ENCODE measurements around the gene SLC25A1.

SLC25A1 gene

DNA sequence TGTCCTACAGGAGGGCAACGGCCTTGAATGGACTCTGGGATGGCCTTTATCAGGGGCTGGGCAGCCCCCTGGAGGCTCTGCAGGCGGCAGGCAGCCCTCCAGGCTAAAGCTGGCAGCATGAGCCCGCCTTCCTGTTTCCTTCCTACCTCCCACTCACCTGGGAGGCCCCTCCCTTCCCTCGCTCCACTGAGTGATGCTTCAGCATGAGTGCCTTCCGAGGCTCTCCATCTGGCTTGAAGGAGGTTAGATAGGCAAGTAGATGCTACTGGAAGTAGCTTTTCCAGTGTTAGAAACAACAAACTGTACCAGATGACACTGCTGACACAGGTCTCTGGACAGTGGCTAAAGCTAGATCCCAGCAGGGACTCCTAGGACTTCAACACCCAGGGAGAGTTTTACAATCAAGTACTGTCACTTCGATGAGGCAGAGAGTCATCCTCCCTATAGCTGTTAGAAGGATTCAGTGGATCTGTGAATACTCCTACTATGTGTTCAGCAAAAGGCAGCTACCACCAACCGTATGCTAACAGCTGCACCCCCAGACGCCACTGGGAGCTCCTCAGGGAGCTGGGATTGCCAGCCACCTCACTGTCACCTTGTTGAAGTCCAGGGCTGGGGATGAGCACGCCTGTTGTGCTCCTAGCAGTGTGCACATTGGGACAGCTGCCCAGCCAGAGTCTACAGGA, 4.1 kb upstream of the SLC25A1 start:
- TF ChIP-seq, protein P1, sequence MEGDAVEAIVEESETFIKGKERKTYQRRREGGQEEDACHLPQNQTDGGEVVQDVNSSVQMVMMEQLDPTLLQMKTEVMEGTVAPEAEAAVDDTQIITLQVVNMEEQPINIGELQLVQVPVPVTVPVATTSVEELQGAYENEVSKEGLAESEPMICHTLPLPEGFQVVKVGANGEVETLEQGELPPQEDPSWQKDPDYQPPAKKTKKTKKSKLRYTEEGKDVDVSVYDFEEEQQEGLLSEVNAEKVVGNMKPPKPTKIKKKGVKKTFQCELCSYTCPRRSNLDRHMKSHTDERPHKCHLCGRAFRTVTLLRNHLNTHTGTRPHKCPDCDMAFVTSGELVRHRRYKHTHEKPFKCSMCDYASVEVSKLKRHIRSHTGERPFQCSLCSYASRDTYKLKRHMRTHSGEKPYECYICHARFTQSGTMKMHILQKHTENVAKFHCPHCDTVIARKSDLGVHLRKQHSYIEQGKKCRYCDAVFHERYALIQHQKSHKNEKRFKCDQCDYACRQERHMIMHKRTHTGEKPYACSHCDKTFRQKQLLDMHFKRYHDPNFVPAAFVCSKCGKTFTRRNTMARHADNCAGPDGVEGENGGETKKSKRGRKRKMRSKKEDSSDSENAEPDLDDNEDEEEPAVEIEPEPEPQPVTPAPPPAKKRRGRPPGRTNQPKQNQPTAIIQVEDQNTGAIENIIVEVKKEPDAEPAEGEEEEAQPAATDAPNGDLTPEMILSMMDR (IDR thresholded peaks at IDR 0.05; ENCODE audit: low read depth, low read length) = no peak
- H3K4me3 ChIP-seq (replicated peaks in 1 of 2; ENCODE audit: low read depth in 2 of 2, low read length in 2 of 2) = no peak overlapping the region
- no peak for DNase-seq (ENCODE audit: low read depth in 2 of 2)

DNA sequence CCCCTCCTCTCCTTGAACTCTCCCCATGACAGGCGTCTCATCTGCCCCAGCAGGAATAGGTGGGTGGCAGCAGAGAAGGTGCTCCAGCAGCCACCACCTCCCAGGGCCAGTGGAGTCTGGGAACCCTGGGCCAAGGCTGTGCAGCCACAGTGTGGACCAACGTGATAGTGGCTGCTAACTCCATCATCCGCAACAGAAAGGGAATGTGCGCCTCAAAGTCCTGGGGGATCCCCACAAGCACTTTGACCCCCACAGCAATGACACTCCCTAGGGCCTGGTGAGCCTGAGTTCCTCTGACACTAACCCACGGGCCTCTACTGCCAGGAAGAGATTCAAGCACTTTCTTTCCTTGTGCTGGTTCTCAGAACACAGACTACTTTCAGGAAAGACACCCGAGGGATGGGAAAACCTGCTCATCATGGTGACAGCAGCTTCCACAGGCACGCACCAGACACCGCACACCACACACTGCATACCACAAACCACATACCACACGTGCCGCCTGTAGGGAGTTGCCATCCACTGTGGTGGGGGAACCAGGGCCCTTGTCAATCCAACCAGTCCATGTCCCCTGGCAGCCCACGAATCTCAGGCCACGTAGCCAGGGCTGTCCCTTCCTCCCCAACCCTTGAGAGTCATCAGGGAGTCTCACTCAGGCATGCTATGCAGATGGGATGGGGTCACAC, 3.4 kb upstream of the SLC25A1 start:
- no peak for DNase-seq (ENCODE audit: low read depth in 2 of 2)
- TF ChIP-seq, protein P1 (IDR thresholded peaks at IDR 0.05; ENCODE audit: low read depth, low read length) = no peak
- no peak overlapping the region for H3K4me3 ChIP-seq (replicated peaks in 1 of 2; ENCODE audit: low read depth in 2 of 2, low read length in 2 of 2)

DNA sequence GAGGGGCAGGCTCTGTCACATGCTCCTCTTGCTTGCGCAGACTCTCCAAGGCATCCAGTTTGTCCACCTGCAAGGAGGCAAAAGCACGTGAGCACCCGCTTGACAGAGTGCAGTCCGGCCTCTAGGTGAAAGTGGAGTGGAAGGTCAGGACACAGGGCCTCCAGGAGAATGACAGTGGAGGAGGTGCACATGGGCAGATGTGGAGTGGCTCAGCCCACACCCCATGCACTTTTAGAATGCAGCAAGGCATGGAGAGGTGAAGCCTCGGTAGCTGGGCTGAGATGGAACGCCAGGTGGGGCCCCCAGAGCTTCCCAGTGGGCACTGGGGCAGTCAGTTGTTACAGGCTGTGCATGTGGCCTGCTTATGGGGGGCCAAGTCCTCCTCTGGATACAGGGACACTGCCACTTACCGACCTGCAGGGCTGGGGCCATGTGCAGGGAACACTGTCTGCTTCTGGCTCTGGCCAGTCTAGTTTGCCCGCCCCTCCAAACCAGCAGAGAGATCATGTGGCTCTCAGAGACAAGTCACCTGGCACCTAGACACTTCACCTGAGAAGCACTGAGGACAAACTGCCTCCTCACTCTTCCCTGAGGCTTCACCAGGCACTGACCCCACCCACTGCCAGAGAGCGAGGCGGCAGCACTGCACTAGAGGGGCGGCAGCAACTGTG, 2.3 kb upstream of the SLC25A1 start:
- TF ChIP-seq, protein P1 (IDR thresholded peaks at IDR 0.05; ENCODE audit: low read depth, low read length) = no peak
- no peak overlapping the region for H3K4me3 ChIP-seq (replicated peaks in 1 of 2; ENCODE audit: low read depth in 2 of 2, low read length in 2 of 2)
- no peak for DNase-seq (ENCODE audit: low read depth in 2 of 2)

DNA sequence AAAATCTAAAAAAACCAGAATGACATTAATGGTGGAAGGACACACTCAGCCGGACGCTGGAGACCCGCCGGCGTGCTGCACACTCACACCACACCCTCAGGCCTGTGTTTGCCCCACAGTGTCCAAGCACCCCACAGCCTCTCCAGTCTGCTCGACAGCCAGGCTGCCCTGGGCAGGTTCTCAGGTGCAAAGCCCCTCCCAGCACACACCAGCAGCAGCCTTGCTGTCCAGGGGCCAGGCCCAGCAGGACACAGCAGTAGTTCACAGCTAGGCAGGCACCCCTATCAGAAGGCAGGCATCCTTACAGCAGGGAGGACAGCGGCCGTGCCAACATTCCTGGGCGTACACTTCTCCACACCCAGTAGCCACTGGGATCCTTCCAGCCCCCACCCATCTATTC, 1.7 kb upstream of the SLC25A1 start:
- no peak for DNase-seq (ENCODE audit: low read depth in 2 of 2)
- TF ChIP-seq, protein P1 (IDR thresholded peaks at IDR 0.05; ENCODE audit: low read depth, low read length) = no peak

DNA sequence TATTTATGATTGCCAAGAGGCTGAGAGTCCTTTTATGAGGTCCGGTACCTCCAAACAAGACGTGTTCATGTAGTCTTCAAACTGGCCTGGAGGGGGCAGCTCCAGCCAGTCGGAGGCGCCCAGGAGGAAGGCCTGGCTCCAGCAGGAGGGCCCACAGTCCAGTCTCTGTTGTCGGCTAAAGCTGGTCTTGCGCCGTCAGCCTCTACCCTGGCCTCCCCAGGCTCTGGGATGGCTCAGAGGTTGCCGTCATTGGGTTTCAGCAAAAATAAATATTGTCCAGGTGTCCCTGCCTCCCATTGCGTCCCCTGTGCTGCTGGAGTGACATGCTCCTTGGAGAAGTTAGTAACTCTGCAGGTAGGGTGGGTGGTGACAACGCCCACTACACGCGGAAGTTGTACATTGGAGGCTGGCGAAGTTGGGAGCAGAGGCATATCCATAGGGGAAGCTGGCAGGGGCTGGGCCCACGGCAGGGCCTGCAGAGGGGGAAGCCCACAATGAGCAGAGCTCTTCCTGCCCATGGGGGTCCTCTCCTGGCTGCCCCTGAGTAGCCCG, 1.0 kb upstream of the SLC25A1 start:
- TF ChIP-seq, protein P1 (IDR thresholded peaks at IDR 0.05; ENCODE audit: low read depth, low read length) = peak; percentile 71
- H3K4me3 ChIP-seq (replicated peaks in 1 of 2; ENCODE audit: low read depth in 2 of 2, low read length in 2 of 2) = peak overlapping the region; percentile 55 to 73
- DNase-seq (ENCODE audit: low read depth in 2 of 2) = peak; percentile 89 to 94

More for the DNA sequence above, 1.7 kb upstream of the SLC25A1 start:
- H3K4me3 ChIP-seq (replicated peaks in 1 of 2; ENCODE audit: low read depth in 2 of 2, low read length in 2 of 2) = no peak overlapping the region

DNA sequence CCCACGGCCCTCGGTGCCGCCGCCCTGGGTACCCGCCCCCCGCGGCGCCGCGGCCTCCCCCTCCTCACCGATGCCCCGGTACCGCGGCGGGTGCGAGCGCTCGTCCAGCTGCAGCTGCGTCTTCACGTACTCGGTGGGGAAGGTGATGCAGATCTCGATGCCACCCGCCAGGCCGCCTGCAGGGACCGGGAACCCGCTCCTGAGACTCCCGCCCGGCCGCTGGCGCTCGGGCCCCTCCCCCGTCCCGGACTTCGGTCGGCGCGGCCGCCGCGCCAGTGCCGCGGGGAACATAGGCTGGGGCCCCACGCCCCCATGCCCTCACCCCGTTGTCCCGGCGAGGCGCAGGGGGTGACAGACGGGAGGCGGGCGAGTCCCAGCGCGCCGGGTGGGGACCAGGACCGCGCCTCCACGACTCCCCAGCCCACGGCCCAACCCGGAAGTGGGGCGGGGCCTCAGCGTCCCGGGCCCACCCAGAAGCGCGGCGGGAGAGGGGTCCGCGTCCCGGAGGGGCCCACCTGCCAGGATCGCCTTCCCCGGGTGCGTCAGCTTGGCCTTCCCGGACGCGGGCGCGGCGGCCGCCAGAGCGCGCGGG, 375 bp downstream of the SLC25A1 start:
- H3K4me3 ChIP-seq (replicated peaks in 1 of 2; ENCODE audit: low read depth in 2 of 2, low read length in 2 of 2) = peak overlapping the region; percentile 55 to 73
- DNase-seq (ENCODE audit: low read depth in 2 of 2) = peak in 1 of 2 donors; percentile 36
- TF ChIP-seq, protein P1 (IDR thresholded peaks at IDR 0.05; ENCODE audit: low read depth, low read length) = no peak
